Head of caudate nucleus (tissue), 42 donors: Measurements from ENCODE around the gene GNB1L.

Experiments used
- DNase-seq, 42 donors: peaks; one replicate each; pipeline versions ENCODE4 v3.0.0 to v3.0.0-alpha.2; 2020 to 2021; ENCODE audit warnings: mixed read lengths in 7 of 42
- intact Hi-C: fragments of 100-400 bp; cut with DNase I; formaldehyde crosslinking; loops from one replicate; pipeline ENCODE4 v1.15.0; 2022

GNB1L gene

GRCh38 chr22:19870153-19871022, 15.7 kb upstream of the GNB1L start:
- intact Hi-C loops: no loop called here
- DNase-seq: peak in 18 of 42 donors; percentile 2 to 37 (median 12)

- peak in 19 of 42 donors; percentile 2 to 42 (median 15) for DNase-seq
- intact Hi-C loops: no loop called here
Observed at GRCh38 chr22:19869497-19870152, 15.0 kb upstream of the GNB1L start.

- peak in 40 of 42 donors; percentile 39 to 86 (median 69) for DNase-seq
- intact Hi-C loops: no loop called here
Observed at GRCh38 chr22:19868773-19869471, 14.2 kb upstream of the GNB1L start.

- DNase-seq: peak in 12 of 42 donors; percentile 1 to 14 (median 4)
- intact Hi-C loops: no loop called here
Observed at GRCh38 chr22:19868333-19868732, 13.7 kb upstream of the GNB1L start.

GRCh38 chr22:19867617-19868016, 12.9 kb upstream of the GNB1L start:
- peak in 11 of 42 donors; percentile 2 to 30 (median 7) for DNase-seq
- intact Hi-C loops: no loop called here

- intact Hi-C loops: no loop called here
Observed at GRCh38 chr22:19866665-19867009, 12.0 kb upstream of the GNB1L start.

GRCh38 chr22:19865141-19865829, 10.6 kb upstream of the GNB1L start:
- DNase-seq: peak in 3 of 42 donors; percentile 1 to 12 (median 4)
- intact Hi-C loops: no loop called here

More at GRCh38 chr22:19866665-19867009, 12.0 kb upstream of the GNB1L start:
- DNase-seq: no peak

- intact Hi-C loops: no loop called here
- no peak for DNase-seq
Observed at GRCh38 chr22:19864538-19865106, 9.9 kb upstream of the GNB1L start.

- intact Hi-C loops: no loop called here
- no peak for DNase-seq
Observed at GRCh38 chr22:19863571-19863970, 8.9 kb upstream of the GNB1L start.

- intact Hi-C loops: no loop called here
- DNase-seq: peak in 8 of 42 donors; percentile 0 to 19 (median 10)
Observed at GRCh38 chr22:19862619-19863246, 8.1 kb upstream of the GNB1L start.

- peak in 5 of 42 donors; percentile 2 to 18 (median 15) for DNase-seq
- intact Hi-C loops: no loop called here
Observed at GRCh38 chr22:19859861-19860510, 5.3 kb upstream of the GNB1L start.

GRCh38 chr22:19857382-19857781, 2.7 kb upstream of the GNB1L start:
- no peak for DNase-seq
- intact Hi-C loops: no loop called here

GRCh38 chr22:19855504-19856409, 1.1 kb upstream of the GNB1L start:
- DNase-seq: peak in 32 of 42 donors; percentile 12 to 62 (median 38)
- intact Hi-C loops: no loop called here

GRCh38 chr22:19853879-19854777, 546 bp downstream of the GNB1L start:
- intact Hi-C loops: loop anchor here (5.0 kb wide), 1 partner anchor 122 kb away; no protein-coding TSS in a partner anchor
- DNase-seq: peak in 10 of 42 donors; percentile 3 to 49 (median 20)

- peak in 5 of 42 donors; percentile 8 to 29 (median 14) for DNase-seq
- intact Hi-C loops: loop anchor here (5.0 kb wide), 1 partner anchor 121 kb away; no protein-coding TSS in a partner anchor
Observed at GRCh38 chr22:19853058-19853878, 1.4 kb downstream of the GNB1L start.
